SIG-M5 treated with dmso at 0.1 percent for 504 hours (cell line): Measurements from ENCODE around the gene UCKL1.
"Not testable (repeated sequence)": the region's sequence is repeated elsewhere in the genome, so short reads cannot be mapped to it uniquely, and the experiment has no call there.

Experiments used
- DNase-seq: peaks from one replicate; lab custom pipeline; 2025; ENCODE audit not compliant: unreplicated experiment; lab: John Stamatoyannopoulos, UW

The UCKL1 gene

GRCh38 chr20:63972312-63973159 lies 16.3 kb upstream of the UCKL1 start:
- no peak for DNase-seq

DNA sequence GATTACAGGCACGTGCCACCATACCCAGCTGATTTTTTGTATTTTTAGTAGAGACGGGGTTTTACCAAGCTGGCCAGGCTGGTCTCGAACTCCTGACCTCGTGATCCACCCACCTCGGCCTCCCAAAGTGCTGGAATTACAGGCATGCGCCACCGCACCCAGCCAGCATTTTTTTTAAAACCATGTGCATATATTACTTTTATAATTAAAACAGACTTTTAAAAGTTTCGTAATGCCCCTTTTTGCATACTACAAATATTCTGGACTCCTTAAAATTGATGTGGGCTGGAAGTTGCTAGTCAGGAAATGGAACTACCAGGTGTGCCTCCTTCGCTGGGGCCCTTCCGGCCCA lies 15.7 kb upstream of the UCKL1 start:
- not testable (repeated sequence) for DNase-seq

- no peak for DNase-seq
These were observed 14.7 kb upstream of the UCKL1 start for GRCh38 chr20:63970714-63971431.

- peak; percentile 53 for DNase-seq
These were observed 13.9 kb upstream of the UCKL1 start, which contains the start of gene ZNF512B for GRCh38 chr20:63969838-63970713. TSS of gene ZNF512B (minus strand) at chr20:63969930. CDS start at chr20:63967950, 1,980 bp downstream.

DNA sequence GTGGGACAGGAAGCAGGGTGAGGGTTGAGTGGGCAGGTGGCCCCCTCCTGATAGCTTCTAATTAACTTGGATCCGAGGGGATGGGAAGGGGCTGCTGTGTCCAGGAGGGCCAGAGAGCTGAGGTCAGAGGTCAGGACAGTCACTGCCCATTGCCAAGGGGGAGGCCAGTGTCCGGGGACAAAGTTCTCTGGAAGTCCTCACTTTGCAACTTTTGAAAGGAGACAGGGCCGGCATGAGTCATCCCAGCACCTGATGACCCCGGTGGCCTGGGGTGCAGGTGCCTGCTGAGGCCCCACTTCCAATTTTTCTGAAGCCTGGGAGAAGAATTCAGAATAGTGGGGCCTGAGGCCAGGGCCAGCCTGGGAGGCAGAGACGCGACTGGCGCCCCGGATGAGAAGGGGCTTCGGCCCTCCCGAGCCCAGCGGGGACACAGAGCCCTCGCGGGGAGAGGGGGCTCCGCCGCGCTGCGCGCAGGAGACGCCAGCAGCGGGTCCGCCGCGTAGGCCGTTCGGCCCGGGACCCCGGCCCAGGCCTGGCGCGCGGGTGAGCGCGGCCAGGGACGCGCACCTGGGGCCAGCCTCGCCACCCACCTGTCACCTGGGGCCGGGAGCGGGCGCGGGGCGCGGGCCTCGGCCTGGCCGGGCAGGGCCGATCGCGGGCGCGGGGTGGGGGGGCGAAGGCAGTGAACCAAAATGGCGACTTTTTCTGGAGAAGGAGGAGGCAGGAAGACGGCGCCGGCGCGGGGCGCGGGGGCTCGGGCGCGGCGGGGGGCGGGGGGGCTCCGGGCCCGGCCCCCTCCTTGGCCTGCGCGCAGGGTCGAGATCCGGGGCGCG lies 12.9 kb upstream of the UCKL1 start:
- DNase-seq = no peak

GRCh38 chr20:63968136-63968927 lies 12.1 kb upstream of the UCKL1 start:
- DNase-seq = no peak

- no peak for DNase-seq
These were observed 11.3 kb upstream of the UCKL1 start for GRCh38 chr20:63967330-63968135.

- DNase-seq = no peak
These were observed 10.7 kb upstream of the UCKL1 start for GRCh38 chr20:63966944-63967322.

GRCh38 chr20:63966172-63966943 lies 10.1 kb upstream of the UCKL1 start:
- DNase-seq = no peak

GRCh38 chr20:63964412-63964811 lies 8.2 kb upstream of the UCKL1 start:
- DNase-seq = no peak

GRCh38 chr20:63963784-63964301 lies 7.6 kb upstream of the UCKL1 start:
- DNase-seq = no peak

DNA sequence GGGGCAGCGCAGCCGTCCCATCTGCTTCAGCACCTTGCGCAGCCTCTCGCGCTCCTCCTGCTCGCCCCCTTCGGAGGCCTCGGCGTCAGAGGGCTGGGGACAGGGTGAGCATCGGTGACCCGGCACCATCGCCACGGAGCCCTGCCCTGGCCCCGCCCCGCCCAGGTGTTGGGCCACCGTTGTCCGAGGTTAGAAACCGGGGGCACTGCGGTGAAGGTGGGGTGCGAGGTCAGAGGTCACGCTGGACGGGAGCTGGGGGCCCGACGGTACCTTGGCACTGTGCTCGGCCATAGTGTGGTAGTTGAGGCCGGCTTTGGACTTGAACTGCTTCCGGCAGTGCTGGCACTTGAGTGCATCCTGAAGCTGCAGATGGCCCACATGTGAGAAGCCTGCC lies 7.1 kb upstream of the UCKL1 start:
- no peak for DNase-seq

GRCh38 chr20:63962426-63963347 lies 6.5 kb upstream of the UCKL1 start:
- no peak for DNase-seq

DNA sequence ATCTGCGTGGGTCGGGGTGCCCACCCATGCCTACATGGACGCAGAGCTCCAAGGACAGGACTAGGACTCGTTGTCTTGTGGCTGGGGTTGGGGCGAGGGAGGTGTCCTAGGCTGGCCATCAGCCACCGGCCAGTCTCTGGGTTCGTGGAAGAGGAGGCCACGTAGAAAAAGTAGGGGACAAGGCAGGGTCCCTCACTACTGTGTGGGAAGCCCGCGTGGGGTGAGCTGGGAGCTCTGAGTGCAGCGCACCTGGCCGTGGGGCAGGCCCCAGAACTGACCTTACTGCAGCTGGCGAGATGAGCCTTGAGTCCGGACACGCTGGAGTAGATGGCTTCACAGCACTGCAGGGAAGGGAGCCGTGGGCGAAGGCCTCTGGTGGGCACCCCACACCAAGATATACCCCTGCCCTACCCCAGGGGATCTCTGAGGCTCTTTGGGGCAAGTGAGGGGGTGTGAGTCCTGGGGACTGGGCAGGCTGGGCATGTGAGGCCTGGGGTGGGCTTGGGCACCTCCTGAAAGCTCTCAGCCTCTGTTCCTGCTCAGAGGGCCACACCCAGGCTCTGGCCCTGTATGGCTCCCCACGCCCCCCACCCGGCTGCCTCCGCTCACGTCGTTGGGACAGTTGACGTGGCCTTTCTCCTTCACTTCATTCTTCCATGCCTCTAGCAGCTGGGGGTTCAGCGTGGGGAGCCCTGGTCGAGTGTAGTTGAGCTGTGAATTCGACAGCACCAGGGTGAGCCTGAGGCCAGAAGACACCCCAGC lies 5.6 kb upstream of the UCKL1 start:
- no peak for DNase-seq

GRCh38 chr20:63960654-63961621 lies 4.7 kb upstream of the UCKL1 start:
- not testable (repeated sequence) for DNase-seq
